ENCODE results near the gene PAQR4. TPM values are rescaled to one million over a fixed set of nuclear protein-coding genes. Genes with fewer than 3 reads are reported as not detected.

PAQR4 gene
- total and polyA plus RNA-seq, 2 of the 13 experiments (the other 11 are each of a cell fraction or from before 2014, with no cell fraction given), result 15.9 to 24.8 TPM

DNA sequence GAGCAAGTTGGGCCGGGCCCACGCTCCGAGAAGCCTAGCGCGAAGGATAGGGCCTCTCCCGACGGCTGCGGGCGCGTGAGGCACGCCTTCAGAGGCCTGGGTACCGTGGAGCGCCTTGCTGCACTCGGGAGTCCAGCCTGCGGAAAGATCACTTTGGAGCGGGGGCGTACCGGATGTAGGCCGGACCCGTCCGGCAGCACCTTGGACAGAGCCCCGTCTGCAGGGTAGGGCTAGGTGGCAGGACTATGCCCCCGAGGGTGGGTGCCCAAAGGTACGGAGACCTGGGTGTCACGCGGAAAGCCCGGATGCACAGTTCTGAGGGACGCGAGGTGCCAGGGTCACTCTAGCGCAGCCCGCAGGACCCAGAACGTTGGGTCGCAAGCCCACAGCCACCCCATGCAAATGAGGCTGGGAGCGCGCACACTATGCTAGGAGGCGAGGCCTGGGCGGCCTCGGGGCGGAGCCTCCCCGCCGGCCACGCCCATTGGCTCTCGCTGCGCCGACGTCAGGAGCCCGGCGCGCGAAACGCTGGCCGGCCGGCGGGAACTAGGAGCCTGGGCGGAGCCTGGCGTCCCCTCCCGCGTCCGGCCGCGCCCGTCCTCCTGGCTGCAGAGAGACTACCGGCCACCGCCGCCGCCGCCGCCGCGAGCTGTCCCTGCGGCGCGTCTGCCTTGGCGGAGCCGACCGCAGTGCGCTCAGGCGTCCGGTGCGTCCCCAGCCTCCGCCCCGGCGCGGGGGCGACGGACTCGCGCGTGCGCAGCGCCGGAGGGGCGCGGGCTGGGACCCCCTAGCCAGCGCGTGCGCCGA, at the start of gene PAQR4 (continued):
- TF ChIP-seq, protein P1, sequence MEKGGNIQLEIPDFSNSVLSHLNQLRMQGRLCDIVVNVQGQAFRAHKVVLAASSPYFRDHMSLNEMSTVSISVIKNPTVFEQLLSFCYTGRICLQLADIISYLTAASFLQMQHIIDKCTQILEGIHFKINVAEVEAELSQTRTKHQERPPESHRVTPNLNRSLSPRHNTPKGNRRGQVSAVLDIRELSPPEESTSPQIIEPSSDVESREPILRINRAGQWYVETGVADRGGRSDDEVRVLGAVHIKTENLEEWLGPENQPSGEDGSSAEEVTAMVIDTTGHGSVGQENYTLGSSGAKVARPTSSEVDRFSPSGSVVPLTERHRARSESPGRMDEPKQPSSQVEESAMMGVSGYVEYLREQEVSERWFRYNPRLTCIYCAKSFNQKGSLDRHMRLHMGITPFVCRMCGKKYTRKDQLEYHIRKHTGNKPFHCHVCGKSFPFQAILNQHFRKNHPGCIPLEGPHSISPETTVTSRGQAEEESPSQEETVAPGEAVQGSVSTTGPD (CRISPR knock-in tag; IDR thresholded peaks at IDR 0.05), result peak; percentile 77; the same call in 1 of the 2 replicates
- TF ChIP-seq ZNF678 (CRISPR knock-in tag; IDR thresholded peaks at IDR 0.05), result peak; percentile 98; the same call in 1 of the 2 replicates
- TF ChIP-seq, protein P2, sequence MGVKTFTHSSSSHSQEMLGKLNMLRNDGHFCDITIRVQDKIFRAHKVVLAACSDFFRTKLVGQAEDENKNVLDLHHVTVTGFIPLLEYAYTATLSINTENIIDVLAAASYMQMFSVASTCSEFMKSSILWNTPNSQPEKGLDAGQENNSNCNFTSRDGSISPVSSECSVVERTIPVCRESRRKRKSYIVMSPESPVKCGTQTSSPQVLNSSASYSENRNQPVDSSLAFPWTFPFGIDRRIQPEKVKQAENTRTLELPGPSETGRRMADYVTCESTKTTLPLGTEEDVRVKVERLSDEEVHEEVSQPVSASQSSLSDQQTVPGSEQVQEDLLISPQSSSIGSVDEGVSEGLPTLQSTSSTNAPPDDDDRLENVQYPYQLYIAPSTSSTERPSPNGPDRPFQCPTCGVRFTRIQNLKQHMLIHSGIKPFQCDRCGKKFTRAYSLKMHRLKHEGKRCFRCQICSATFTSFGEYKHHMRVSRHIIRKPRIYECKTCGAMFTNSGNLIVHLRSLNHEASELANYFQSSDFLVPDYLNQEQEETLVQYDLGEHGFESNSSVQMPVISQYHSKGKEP (CRISPR knock-in tag; IDR thresholded peaks at IDR 0.05), result peak; percentile 97
- TF ChIP-seq, protein P3, sequence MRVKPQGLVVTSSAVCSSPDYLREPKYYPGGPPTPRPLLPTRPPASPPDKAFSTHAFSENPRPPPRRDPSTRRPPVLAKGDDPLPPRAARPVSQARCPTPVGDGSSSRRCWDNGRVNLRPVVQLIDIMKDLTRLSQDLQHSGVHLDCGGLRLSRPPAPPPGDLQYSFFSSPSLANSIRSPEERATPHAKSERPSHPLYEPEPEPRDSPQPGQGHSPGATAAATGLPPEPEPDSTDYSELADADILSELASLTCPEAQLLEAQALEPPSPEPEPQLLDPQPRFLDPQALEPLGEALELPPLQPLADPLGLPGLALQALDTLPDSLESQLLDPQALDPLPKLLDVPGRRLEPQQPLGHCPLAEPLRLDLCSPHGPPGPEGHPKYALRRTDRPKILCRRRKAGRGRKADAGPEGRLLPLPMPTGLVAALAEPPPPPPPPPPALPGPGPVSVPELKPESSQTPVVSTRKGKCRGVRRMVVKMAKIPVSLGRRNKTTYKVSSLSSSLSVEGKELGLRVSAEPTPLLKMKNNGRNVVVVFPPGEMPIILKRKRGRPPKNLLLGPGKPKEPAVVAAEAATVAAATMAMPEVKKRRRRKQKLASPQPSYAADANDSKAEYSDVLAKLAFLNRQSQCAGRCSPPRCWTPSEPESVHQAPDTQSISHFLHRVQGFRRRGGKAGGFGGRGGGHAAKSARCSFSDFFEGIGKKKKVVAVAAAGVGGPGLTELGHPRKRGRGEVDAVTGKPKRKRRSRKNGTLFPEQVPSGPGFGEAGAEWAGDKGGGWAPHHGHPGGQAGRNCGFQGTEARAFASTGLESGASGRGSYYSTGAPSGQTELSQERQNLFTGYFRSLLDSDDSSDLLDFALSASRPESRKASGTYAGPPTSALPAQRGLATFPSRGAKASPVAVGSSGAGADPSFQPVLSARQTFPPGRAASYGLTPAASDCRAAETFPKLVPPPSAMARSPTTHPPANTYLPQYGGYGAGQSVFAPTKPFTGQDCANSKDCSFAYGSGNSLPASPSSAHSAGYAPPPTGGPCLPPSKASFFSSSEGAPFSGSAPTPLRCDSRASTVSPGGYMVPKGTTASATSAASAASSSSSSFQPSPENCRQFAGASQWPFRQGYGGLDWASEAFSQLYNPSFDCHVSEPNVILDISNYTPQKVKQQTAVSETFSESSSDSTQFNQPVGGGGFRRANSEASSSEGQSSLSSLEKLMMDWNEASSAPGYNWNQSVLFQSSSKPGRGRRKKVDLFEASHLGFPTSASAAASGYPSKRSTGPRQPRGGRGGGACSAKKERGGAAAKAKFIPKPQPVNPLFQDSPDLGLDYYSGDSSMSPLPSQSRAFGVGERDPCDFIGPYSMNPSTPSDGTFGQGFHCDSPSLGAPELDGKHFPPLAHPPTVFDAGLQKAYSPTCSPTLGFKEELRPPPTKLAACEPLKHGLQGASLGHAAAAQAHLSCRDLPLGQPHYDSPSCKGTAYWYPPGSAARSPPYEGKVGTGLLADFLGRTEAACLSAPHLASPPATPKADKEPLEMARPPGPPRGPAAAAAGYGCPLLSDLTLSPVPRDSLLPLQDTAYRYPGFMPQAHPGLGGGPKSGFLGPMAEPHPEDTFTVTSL (CRISPR knock-in tag; IDR thresholded peaks at IDR 0.05; ENCODE audit: borderline replicate concordance), result no peak
- no peak for TF ChIP-seq ZNF850 (CRISPR knock-in tag; conservative IDR thresholded peaks at IDR 0.05)
- peak; percentile 85 for TF ChIP-seq KAT8 (CRISPR knock-in tag; IDR thresholded peaks at IDR 0.05)
- TF ChIP-seq TP53 (CRISPR knock-in tag; conservative IDR thresholded peaks at IDR 0.05), result peak; percentile 88
- TF ChIP-seq ZNF432 (CRISPR knock-in tag; IDR thresholded peaks at IDR 0.05; ENCODE audit: borderline replicate concordance), result no peak
- TF ChIP-seq KLF16 (CRISPR knock-in tag; IDR thresholded peaks at IDR 0.05), result peak in 1 of 2 experiments; percentile 98; a peak in 2 of 4 replicates
- TF ChIP-seq ATAD3A (CRISPR knock-in tag; IDR thresholded peaks at IDR 0.05), result no peak; the same call in 1 of the 2 replicates
- peak; percentile 89 for TF ChIP-seq SATB2 (CRISPR knock-in tag; IDR thresholded peaks at IDR 0.05)
- TF ChIP-seq, protein P4, sequence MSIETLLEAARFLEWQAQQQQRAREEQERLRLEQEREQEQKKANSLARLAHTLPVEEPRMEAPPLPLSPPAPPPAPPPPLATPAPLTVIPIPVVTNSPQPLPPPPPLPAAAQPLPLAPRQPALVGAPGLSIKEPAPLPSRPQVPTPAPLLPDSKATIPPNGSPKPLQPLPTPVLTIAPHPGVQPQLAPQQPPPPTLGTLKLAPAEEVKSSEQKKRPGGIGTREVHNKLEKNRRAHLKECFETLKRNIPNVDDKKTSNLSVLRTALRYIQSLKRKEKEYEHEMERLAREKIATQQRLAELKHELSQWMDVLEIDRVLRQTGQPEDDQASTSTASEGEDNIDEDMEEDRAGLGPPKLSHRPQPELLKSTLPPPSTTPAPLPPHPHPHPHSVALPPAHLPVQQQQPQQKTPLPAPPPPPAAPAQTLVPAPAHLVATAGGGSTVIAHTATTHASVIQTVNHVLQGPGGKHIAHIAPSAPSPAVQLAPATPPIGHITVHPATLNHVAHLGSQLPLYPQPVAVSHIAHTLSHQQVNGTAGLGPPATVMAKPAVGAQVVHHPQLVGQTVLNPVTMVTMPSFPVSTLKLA (IDR thresholded peaks at IDR 0.05), result peak; percentile 37; the same call in 1 of the 2 replicates
- TF ChIP-seq ARNTL (CRISPR knock-in tag; IDR thresholded peaks at IDR 0.05), result peak; percentile 91
- TF ChIP-seq, protein P5, sequence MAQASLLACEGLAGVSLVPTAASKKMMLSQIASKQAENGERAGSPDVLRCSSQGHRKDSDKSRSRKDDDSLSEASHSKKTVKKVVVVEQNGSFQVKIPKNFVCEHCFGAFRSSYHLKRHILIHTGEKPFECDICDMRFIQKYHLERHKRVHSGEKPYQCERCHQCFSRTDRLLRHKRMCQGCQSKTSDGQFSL (CRISPR knock-in tag; IDR thresholded peaks at IDR 0.05), result peak; percentile 41; the same call in 1 of the 2 replicates
- no peak for TF ChIP-seq ZNF496 (CRISPR knock-in tag; IDR thresholded peaks at IDR 0.05; ENCODE audit: insufficient replicate concordance)
- TF ChIP-seq CEBPG (CRISPR knock-in tag; IDR thresholded peaks at IDR 0.05), result no peak
- TF ChIP-seq MIXL1 (CRISPR knock-in tag; IDR thresholded peaks at IDR 0.05), result peak; percentile 80
- TF ChIP-seq PHF21A (CRISPR knock-in tag; IDR thresholded peaks at IDR 0.05), result peak; percentile 87
- TF ChIP-seq DMAP1 (CRISPR knock-in tag; IDR thresholded peaks at IDR 0.05), result peak; percentile 87
- TF ChIP-seq EZH2 (conservative IDR thresholded peaks at IDR 0.05; ENCODE audit: low read depth, low read length), result no peak
